ENCODE results near the gene GJC1.

DNA sequence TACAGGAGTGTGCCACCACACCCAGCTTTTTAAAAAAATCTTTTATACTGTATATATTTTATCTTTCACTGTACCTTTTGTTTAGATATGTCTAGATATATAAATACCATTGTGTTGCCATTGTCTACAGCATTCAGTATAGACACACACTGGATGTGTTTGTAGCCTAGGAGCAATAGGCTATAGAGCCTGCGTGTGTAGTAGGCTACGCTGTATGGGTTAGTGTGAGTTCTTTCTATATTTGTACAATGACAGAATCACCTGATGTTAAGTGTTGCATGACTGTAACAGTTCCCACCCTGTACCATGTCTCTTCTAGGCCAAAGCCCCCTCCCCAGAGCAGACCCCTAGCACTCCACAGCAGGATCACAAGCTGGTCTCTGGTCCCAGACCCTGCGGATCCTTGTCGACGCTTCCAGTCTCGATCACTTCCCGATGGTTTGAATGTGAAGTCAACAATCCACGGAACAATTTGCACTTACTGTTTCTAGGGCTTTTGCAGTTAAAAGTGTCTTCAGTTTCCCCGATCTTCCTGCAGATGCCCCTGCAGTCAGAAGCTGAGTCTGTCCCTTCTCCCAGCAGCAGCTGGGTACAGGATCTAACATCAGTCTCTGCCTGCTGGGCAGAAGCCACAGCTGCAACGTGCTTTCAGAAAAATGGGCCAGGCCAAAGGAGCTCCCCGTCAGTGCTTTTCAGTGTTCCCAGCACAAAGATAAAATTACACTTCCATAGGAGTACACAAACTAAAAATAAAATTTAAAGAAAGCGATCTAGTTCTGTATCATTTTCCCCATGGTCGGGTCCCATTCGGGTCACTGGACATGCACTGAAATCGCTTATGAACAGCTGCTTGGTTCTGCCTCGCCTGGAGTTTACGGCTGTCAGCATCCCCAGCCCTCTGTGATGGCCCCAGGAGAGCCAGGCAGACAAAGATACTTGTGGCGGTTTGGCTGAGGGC is 35.9 kb downstream of the GJC1 start:
- no peak for TF ChIP-seq CTCF (IDR thresholded peaks at IDR 0.05)
- TF ChIP-seq POLR2A (IDR thresholded peaks at IDR 0.05): no peak
